Breast epithelium (tissue), 4 donors: ENCODE data around the gene CRB2. TPM values are rescaled to one million over a fixed set of nuclear protein-coding genes. Genes with fewer than 3 reads are reported as not detected.

Experiments
- DNase-seq, 2 donors: peaks; one replicate each; pipeline ENCODE4 v3.0.0-alpha.2; 2019; ENCODE audit warnings: low spot score in 2 of 2
- H3K27ac ChIP-seq, 2 donors: fragments of 200-600 bp; sonication (generic) in 1 of 2; one replicate each; pipeline ENCODE4 v1.5.1; 2016 to 2019; ENCODE audit warnings: mild to moderate bottlenecking in 1 of 2
- H3K27me3 ChIP-seq, 2 donors: fragments of 200-600 bp; sonication (generic) in 1 of 2; one replicate each; pipeline versions ENCODE4 v1.5.1 to v1.6.0; 2017 to 2019; ENCODE audit warnings: control low read depth in 1 of 2, mild to moderate bottlenecking in 1 of 2
- H3K36me3 ChIP-seq: fragments of 200-600 bp; one replicate; pipeline ENCODE4 v1.5.1; 2019
- H3K4me1 ChIP-seq, 2 donors: fragments of 200-600 bp; sonication (generic); one replicate each; pipeline ENCODE4 v1.5.1; 2016 to 2019; ENCODE audit warnings: control low read depth in 1 of 2
- H3K4me3 ChIP-seq, 3 donors: fragments of 200-600 bp; sonication (generic); 1 replicate in 2 of 3; 2 replicates in 1 of 3; pipeline ENCODE4 v1.5.1; 2016 to 2019; ENCODE audit warnings: mild to moderate bottlenecking in 3 of 3, moderate library complexity in 2 of 3
- H3K9me3 ChIP-seq, 2 donors: fragments of 200-600 bp; sonication (generic) in 1 of 2; one replicate each; pipeline ENCODE4 v1.5.1; 2016 to 2019; ENCODE audit warnings: control low read depth in 1 of 2
- CTCF ChIP-seq, 3 donors: fragments of 450-650 bp; IDR thresholded peaks; one replicate each; pipeline ENCODE4 v1.5.1; 2016 to 2017; ENCODE audit warnings: antibody characterized with exemption in 3 of 3, mild to moderate bottlenecking in 3 of 3, moderate library complexity in 3 of 3
- POLR2A ChIP-seq: fragments of 450-650 bp; IDR thresholded peaks from one replicate; pipeline ENCODE4 v1.6.1; 2016; ENCODE audit warnings: antibody characterized with exemption, mild to moderate bottlenecking, moderate library complexity
- POLR2AphosphoS5 ChIP-seq, 3 donors: sonication (generic); formaldehyde crosslinking; IDR thresholded peaks; one replicate each; pipeline ENCODE4 v1.6.1; 2017; ENCODE audit warnings: antibody characterized with exemption in 3 of 3
- intact Hi-C: fragments of 100-400 bp; cut with DNase I; formaldehyde crosslinking; loops from one replicate; pipeline ENCODE4 v1.15.1; 2023; ENCODE audit warnings: low total_unique reads
- total RNA-seq, 3 donors: library from RNA; depleted of rRNA; stranded (reverse); fragments of >200 nt; gene quantifications; one replicate each; pipeline ENCODE4 v1.1.0, GENCODE V29; 2016

Gene CRB2
- total RNA-seq, 3 donors from 2014 or later = under 0.01 to 2.3 TPM; not detected in 1

DNA sequence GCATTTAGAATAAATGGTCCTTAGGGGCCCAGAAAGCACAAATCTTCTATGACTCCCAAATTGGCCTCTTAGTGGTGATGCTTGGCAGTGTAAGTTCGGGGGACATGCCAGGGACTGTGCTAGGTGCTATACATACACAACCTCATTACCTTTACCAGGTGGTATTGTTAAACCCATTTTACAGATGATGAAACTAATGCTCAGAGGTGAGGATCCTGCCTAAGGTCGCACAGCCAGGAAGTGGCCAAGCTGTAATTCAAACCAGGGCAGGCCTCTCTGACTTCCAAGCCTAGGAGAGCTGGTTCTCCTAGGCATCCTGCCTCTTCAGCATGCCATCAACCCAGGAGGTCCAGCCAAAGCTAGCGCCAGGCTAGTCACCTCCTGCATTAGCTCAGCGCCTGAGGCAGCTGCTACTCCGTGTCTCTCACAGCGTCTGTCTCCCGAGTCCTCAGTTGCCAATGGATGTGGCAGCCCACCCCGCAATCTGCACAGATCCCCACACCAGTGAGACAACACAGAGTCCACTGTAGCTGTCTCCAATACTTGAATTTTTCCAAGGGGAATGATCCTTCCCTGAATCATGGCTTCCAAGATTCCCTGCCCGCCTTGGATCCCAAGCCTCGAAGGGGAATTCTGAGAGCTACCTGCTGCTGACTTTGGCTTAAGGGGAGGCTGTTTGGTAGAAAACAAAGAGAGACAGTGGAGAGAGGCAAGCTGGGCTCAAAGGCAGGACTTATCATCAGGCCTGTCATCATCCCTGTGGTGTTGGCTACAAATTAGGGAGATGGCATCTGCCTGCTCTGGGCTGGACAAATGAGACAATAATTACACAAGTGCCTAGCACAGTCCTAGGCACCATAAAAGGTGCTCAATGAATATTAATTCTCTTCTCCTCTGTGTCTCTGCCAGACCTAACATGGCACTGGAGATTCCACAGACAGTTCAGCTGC is 52.6 kb downstream of the CRB2 start:
- no peaks in the 10 kb centered on the region for H3K36me3 ChIP-seq
- no peak overlapping the region for H3K4me3 ChIP-seq
- H3K4me1 ChIP-seq = no peaks in the 10 kb centered on the region
- H3K27ac ChIP-seq = no peak overlapping the region
- intact Hi-C loops = no loop called here
- H3K27me3 ChIP-seq = no peaks in the 10 kb centered on the region
- no peak for DNase-seq
- TF ChIP-seq POLR2AphosphoS5 (IDR thresholded peaks at IDR 0.05) (no peak), POLR2A (no peak), CTCF (IDR thresholded peaks at IDR 0.05) (no peak)
- H3K9me3 ChIP-seq = no peaks in the 10 kb centered on the region

- Histone ChIP-seq H3K9me3 (no peaks in the 10 kb centered on the region), H3K27ac (no peak overlapping the region), H3K4me3 (no peak overlapping the region), H3K27me3 (no peaks in the 10 kb centered on the region), H3K36me3 (no peaks in the 10 kb centered on the region), H3K4me1 (no peaks in the 10 kb centered on the region)
- intact Hi-C loops = loop anchor here (10.0 kb wide), 1 partner anchor 1966 kb away; no protein-coding TSS in a partner anchor
- DNase-seq = no peak
- TF ChIP-seq CTCF (IDR thresholded peaks at IDR 0.05) = no peak
- no peak for TF ChIP-seq POLR2A
- no peak for TF ChIP-seq POLR2AphosphoS5 (IDR thresholded peaks at IDR 0.05)
Observed at GRCh38 chr9:123410281-123410910, 54.4 kb downstream of the CRB2 start.

DNA sequence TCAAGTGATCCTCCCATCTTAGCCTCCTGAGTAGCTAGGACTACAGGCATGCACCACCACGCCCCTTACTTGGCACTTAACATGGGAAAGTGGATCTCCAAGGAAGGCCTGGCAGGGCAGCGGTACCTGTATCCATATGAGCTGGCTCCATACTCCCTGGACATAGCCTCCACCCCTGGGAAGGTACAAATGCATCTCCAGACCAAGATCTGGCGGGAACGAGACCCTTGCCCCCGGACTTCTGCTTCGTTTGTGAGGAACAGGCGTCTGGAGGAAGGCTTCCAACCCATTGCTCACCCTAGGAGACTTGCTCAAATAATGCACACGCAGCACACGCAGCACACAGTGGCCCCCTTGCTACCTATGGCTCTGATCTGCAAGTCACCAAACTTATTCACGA is 55.2 kb downstream of the CRB2 start:
- TF ChIP-seq CTCF (IDR thresholded peaks at IDR 0.05) (no peak), POLR2AphosphoS5 (IDR thresholded peaks at IDR 0.05) (no peak), POLR2A (no peak)
- intact Hi-C loops = loop anchor here (10.0 kb wide), 1 partner anchor 1966 kb away; no protein-coding TSS in a partner anchor
- H3K4me3 ChIP-seq = no peak overlapping the region
- H3K27ac ChIP-seq = no peak overlapping the region
- DNase-seq = no peak
- no peaks in the 10 kb centered on the region for H3K36me3 ChIP-seq
- H3K4me1 ChIP-seq = no peaks in the 10 kb centered on the region
- H3K9me3 ChIP-seq = no peaks in the 10 kb centered on the region
- no peaks in the 10 kb centered on the region for H3K27me3 ChIP-seq

DNA sequence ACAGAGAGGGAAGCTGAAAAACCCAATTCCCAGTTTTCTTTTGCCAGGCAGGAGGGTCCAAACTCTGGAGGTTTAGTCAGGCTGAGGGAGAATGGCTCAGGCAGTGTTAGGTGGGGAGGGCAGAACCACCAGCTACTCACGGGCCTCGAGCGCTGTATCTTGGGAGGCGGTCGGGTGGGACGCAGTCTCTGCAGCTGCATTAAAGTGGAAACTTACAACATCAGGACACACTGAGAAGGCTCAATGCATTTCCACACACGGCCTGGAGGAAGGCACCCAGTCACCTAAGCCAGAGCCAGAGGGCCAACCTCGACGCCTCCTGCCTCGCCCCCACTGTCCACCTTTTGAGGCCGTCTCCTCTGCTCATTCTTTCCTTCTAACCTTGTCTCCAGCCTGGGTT is 55.6 kb downstream of the CRB2 start:
- no peaks in the 10 kb centered on the region for H3K27me3 ChIP-seq

More for the DNA sequence above, 55.6 kb downstream of the CRB2 start:
- TF ChIP-seq POLR2A (no peak), POLR2AphosphoS5 (IDR thresholded peaks at IDR 0.05) (no peak), CTCF (IDR thresholded peaks at IDR 0.05) (no peak)
- no peak overlapping the region for H3K27ac ChIP-seq
- intact Hi-C loops = loop anchor here (10.0 kb wide), 1 partner anchor 1967 kb away; no protein-coding TSS in a partner anchor
- no peak for DNase-seq
- H3K4me3 ChIP-seq = no peak overlapping the region
- no peaks in the 10 kb centered on the region for H3K36me3 ChIP-seq
- H3K9me3 ChIP-seq = no peaks in the 10 kb centered on the region
- no peaks in the 10 kb centered on the region for H3K4me1 ChIP-seq
